ENCODE data around the gene ZC3H12A. TPM values are rescaled to one million over a fixed set of nuclear protein-coding genes. Genes with fewer than 3 reads are reported as not detected.

ZC3H12A gene
- total and polyA plus RNA-seq, 2 of the 8 experiments (the other 6 are each of a cell fraction or from before 2014, with no cell fraction given) = 7.4 to 10.0 TPM

DNA sequence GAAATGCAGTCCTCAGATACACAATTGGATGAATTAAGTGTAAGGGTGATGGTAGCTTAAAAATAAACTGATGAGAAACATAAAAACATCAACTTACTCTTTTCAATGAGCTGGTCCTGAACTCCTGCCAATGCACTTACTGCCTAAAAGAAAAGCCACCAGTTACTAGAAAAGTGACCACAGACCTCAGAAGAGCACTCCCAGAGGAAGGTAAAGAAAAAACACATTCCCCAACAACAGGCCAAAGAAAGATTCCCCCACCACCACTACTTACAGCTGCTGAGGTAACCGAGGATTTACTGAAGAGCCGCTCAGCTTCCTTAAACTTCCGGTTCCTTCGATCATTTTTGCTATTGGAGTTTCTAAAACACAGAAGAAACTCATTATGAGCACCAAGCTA, 34.8 kb downstream of the ZC3H12A start:
- Histone ChIP-seq H3K23me2 (ENCODE audit: low read depth, low read length) (peaks cover 6% of the 10 kb centered on the region; the same call in 1 of the 2 replicates), H4K91ac (replicated peaks; ENCODE audit: insufficient read length, low read length) (no peak overlapping the region), H2AK5ac (ENCODE audit: low read depth, low read length) (no peak overlapping the region), H2BK120ac (replicated peaks; ENCODE audit: low read depth, low read length) (no peak overlapping the region), H2BK15ac (ENCODE audit: low read length) (no peak overlapping the region), H3K9me3 (ENCODE audit: insufficient read depth in 2 of 2, low read depth in 1 of 2, low read length in 1 of 2) (no peaks in the 10 kb centered on the region), H3K18ac (ENCODE audit: extremely low read depth, low read length) (no peak overlapping the region), H3K4me1 (replicated peaks in 1 of 4; ENCODE audit: control insufficient read depth in 3 of 4, insufficient read depth in 4 of 4, low read length in 3 of 4) (peaks cover 0 to 6% (median 3%) of the 10 kb centered on the region in 4 experiments; a peak in 4 of 7 replicates), H3K4ac (replicated peaks; ENCODE audit: insufficient read length, low read depth, low read length) (no peak overlapping the region), H3K27ac (ENCODE audit: low read depth, low read length) (no peak overlapping the region), H2AFZ (ENCODE audit: low read length) (no peak overlapping the region), H3K14ac (ENCODE audit: insufficient read length) (no peak overlapping the region), H2BK12ac (ENCODE audit: low read depth, low read length) (no peak overlapping the region), H4K20me1 (replicated peaks in 1 of 2; ENCODE audit: control insufficient read depth in 1 of 2, insufficient read depth in 2 of 2, low read length in 2 of 2) (peaks cover 3 to 7% of the 10 kb centered on the region in 2 experiments), H3K9ac (replicated peaks in 1 of 4; ENCODE audit: extremely low read depth in 1 of 4, low read depth in 3 of 4, low read length in 3 of 4) (no peak overlapping the region), H3K4me3 (ENCODE audit: extremely low read depth in 1 of 4, insufficient read depth in 2 of 4, low read depth in 3 of 4, low read length in 4 of 4) (no peak overlapping the region), H4K5ac (ENCODE audit: insufficient read length, low read depth, low read length) (no peak overlapping the region), H3K4me2 (ENCODE audit: insufficient read depth in 1 of 2, low read depth in 2 of 2, low read length in 2 of 2) (no peak overlapping the region), H3K36me3 (ENCODE audit: control insufficient read depth in 2 of 4, insufficient read depth in 4 of 4, low read length in 3 of 4) (peaks cover 0 to 27% (median 9%) of the 10 kb centered on the region in 4 experiments; a peak in 6 of 8 replicates), H3K79me2 (ENCODE audit: control insufficient read depth in 1 of 2, insufficient read depth in 2 of 2, low read length in 2 of 2) (peaks cover 3 to 15% of the 10 kb centered on the region in 2 experiments; a peak in 2 of 4 replicates), H4K8ac (ENCODE audit: extremely low read depth, insufficient read depth, low read length) (no peak overlapping the region), H2BK5ac (ENCODE audit: low read depth, low read length) (no peak overlapping the region), H2BK20ac (ENCODE audit: low read length) (no peak overlapping the region), H3K27me3 (replicated peaks in 1 of 4; ENCODE audit: control insufficient read depth in 3 of 4, extremely low read depth in 1 of 4, insufficient read depth in 3 of 4, low read length in 3 of 4) (no peaks in the 10 kb centered on the region), H3K23ac (ENCODE audit: insufficient read length) (no peak overlapping the region), H3K79me1 (ENCODE audit: low read depth, low read length) (peaks cover 4% of the 10 kb centered on the region), H3K56ac (replicated peaks; ENCODE audit: insufficient read length, low read depth, low read length) (no peak overlapping the region)
- TF ChIP-seq, protein P1, sequence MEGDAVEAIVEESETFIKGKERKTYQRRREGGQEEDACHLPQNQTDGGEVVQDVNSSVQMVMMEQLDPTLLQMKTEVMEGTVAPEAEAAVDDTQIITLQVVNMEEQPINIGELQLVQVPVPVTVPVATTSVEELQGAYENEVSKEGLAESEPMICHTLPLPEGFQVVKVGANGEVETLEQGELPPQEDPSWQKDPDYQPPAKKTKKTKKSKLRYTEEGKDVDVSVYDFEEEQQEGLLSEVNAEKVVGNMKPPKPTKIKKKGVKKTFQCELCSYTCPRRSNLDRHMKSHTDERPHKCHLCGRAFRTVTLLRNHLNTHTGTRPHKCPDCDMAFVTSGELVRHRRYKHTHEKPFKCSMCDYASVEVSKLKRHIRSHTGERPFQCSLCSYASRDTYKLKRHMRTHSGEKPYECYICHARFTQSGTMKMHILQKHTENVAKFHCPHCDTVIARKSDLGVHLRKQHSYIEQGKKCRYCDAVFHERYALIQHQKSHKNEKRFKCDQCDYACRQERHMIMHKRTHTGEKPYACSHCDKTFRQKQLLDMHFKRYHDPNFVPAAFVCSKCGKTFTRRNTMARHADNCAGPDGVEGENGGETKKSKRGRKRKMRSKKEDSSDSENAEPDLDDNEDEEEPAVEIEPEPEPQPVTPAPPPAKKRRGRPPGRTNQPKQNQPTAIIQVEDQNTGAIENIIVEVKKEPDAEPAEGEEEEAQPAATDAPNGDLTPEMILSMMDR (IDR thresholded peaks at IDR 0.05; ENCODE audit: control extremely low read depth in 1 of 3, insufficient read depth in 1 of 3, low read depth in 1 of 3, low read length in 3 of 3) = peak in 2 of 3 experiments; percentile 17 to 33; a peak in 2 of 4 replicates
- TF ChIP-seq RAD21 (IDR thresholded peaks at IDR 0.05 in 1 of 2, conservative IDR thresholded peaks at IDR 0.05 in 1 of 2; ENCODE audit: low read depth in 2 of 2, low read length in 2 of 2) (0 out of 4 replicates have a peak, but pooled peaks of 1 of the 2 experiments have one; percentile 11), ZNF274 (IDR thresholded peaks at IDR 0.05; ENCODE audit: borderline replicate concordance, extremely low read depth, low read length) (no peak), SRF (IDR thresholded peaks at IDR 0.05; ENCODE audit: low read depth, low read length) (no peak)
- 95% methylated on average over 4 of the region's 4 CpGs; no CpG with 5 or more reads in 1 of the 2 experiments for WGBS, 2 experiments (ENCODE audit: extremely low coverage in 1 of 2, insufficient coverage in 1 of 2, insufficient read length in 1 of 2, insufficient replicate concordance in 2 of 2, low coverage in 1 of 2, low lambda C conversion rate in 2 of 2, missing lambda C conversion rate in 1 of 2)
- DNase-seq (ENCODE audit: low read depth in 1 of 2, low spot score in 2 of 2) = no peak
- POLR2A ChIA-PET (ENCODE audit: partially characterized antibody) = interaction anchor here (1.0 to 2.1 kb wide), 4 partner anchors 9 to 34 kb away, joined by 3 to 9 read pairs (median 3); partner anchors contain the start of gene ZC3H12A
- CTCF ChIA-PET (ENCODE audit: partially characterized antibody) = interaction anchor here (0.6 to 2.1 kb wide), 16 partner anchors 9 to 1035 kb away, joined by 3 to 15 read pairs (median 4); no protein-coding TSS in a partner anchor
- FAIRE-seq = no peak

All from H1 (cell line).